ENCODE results near the gene LOXL3. TPM values are rescaled to one million over a fixed set of nuclear protein-coding genes. Genes with fewer than 3 reads are reported as not detected.

Gene LOXL3
- total RNA-seq, 2 donors from 2014 or later: 1.3 to 10.7 TPM

DNA sequence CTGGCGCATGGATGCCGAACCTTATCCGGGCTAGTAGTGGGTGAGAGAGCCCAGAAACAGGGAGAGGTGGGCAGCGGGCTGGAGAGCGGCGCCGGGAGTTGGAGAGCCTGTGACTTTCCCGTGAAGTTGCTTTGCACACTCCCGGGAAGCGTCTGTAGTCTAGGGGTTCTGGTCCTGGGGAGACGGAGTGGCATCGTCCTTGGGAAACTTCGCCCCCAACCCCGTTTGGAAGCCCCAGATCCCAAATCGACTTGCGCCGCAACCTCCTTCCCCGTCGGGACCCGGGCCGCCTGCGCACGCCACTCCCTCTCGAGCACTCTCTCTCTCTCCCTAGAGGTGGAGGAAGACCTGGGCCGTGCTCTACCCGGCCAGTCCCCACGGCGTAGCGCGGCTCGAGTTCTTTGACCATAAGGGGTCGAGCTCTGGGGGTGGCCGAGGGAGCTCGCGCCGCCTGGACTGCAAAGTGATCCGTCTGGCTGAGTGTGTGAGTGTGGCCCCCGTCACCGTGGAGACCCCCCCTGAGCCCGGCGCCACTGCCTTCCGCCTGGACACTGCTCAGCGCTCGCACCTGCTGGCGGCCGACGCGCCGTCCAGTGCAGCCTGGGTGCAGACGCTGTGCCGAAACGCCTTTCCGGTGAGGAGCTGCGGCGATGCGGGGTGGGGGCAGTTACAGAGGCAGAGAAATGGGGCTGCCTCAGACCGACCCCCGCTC is 1.2 kb upstream of the LOXL3 start:
- TF ChIP-seq POLR2AphosphoS5 (IDR thresholded peaks at IDR 0.05) (no peak), POLR2A (IDR thresholded peaks at IDR 0.05) (no peak)
- TF ChIP-seq, protein P1, sequence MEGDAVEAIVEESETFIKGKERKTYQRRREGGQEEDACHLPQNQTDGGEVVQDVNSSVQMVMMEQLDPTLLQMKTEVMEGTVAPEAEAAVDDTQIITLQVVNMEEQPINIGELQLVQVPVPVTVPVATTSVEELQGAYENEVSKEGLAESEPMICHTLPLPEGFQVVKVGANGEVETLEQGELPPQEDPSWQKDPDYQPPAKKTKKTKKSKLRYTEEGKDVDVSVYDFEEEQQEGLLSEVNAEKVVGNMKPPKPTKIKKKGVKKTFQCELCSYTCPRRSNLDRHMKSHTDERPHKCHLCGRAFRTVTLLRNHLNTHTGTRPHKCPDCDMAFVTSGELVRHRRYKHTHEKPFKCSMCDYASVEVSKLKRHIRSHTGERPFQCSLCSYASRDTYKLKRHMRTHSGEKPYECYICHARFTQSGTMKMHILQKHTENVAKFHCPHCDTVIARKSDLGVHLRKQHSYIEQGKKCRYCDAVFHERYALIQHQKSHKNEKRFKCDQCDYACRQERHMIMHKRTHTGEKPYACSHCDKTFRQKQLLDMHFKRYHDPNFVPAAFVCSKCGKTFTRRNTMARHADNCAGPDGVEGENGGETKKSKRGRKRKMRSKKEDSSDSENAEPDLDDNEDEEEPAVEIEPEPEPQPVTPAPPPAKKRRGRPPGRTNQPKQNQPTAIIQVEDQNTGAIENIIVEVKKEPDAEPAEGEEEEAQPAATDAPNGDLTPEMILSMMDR (IDR thresholded peaks at IDR 0.05): no peak
- no peaks in the 10 kb centered on the region for H3K9me3 ChIP-seq
- H3K27me3 ChIP-seq (replicated peaks; ENCODE audit: insufficient read depth): no peaks in the 10 kb centered on the region
- 18% methylated on average over 53 of the region's 58 CpGs for WGBS
- peak overlapping the region; percentile 55 to 71 for H3K4me3 ChIP-seq
- DNase-seq (ENCODE audit: low spot score): no peak
- H3K27ac ChIP-seq: peak overlapping the region; percentile 67 to 77
- intact Hi-C loops (cut with DNase I): no loop called here
- H3K4me1 ChIP-seq (replicated peaks): no peaks in the 10 kb centered on the region
- no peaks in the 10 kb centered on the region for H3K36me3 ChIP-seq

DNA sequence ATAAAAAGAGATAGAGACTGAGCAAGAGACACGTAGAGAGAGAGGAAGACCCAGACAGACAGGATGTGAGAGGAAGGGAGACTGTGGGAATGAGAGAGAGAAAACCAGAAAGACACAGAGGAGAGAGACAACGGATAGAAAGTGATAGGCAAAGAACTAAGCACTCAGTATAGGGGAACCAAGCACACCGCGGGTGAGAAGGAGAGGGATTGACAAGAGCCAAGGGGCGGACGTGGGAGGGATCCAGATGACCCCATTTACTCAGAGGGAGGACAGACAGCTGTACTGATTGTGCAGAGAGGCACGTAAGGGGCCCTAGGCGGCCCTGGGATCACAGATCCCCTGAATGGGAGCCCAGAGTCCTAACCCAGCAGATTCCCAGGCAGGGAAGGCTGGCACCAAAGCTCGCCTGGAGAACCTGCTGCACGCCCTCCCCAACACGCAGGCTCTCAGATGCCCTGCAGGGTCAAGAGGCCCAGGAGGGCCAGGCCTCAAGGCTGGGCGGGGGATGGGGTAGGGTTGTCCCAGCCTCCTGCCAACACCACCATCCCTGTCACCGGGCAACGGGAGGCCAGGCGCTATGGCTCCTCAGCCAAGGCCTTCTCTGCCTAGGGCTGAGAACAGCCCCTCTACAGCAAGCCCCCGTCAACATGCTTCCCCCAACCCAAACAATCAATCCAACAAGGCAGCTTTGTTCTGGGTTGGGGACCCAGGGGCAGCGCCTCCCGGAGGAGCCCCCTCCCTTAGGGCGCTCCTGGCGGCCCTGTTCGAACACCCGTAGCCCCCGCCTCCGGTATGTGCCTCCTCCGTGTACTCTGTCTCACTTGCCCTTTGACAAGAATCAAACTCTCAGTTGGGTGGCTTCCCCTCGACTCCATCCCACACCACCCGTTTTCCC is 579 bp downstream of the LOXL3 start:
- no peak for DNase-seq (ENCODE audit: low spot score)
- Histone ChIP-seq H3K36me3 (no peaks in the 10 kb centered on the region), H3K9me3 (no peaks in the 10 kb centered on the region), H3K27ac (no peak overlapping the region), H3K4me3 (peak overlapping the region; percentile 55 to 71), H3K27me3 (replicated peaks; ENCODE audit: insufficient read depth) (no peaks in the 10 kb centered on the region), H3K4me1 (replicated peaks) (no peaks in the 10 kb centered on the region)
- 51% methylated on average over 26 of the region's 27 CpGs for WGBS
- TF ChIP-seq POLR2AphosphoS5 (IDR thresholded peaks at IDR 0.05) (no peak), POLR2A (IDR thresholded peaks at IDR 0.05) (no peak)
- TF ChIP-seq, protein P1 (IDR thresholded peaks at IDR 0.05): no peak
- intact Hi-C loops (cut with DNase I): no loop called here

DNA sequence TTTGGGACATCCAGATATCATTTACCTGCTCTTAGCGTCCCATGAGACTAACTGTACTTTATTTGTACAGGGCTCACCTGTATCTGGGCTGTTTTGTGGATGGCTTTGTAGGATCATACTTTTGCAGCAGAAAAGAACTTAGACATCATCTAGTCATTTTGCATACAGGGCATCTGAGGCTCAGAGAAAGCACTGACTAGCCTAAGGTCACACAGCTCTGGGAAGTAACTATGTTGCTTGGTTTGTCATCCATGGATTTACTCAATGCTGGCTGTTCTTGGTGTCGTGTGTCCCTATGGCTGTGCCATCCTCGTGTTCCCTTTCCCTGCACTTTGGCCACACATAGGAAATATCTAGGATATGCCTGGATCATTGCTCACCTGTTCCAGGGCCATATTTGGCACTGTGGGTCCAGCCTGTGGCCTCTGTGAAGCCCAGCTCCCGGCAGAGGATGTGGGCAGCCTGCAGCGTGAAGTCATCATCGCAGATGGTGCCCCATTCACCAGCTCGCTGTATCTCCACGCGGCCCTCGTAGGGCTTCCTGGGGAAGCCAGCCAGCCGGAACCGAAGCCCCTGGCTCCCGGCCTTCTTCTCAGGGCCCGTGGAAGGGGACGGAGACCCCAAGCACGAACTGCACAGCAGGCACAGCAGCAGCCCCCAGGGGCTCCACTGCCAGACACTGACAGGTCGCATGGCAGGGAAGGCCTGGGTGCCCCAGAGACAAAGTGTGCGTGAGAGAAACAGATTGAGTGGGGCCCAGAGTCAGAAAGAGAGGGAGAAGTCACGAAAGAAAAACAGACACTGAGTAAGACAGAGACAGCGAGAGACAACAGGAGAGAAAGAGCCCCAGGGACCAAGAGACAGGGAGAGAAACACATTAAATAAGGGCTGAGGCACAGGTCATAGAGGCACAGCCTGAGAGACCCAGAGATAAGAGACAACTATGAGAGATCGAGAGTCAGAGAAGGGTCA is 1.5 kb downstream of the LOXL3 start:
- no peak overlapping the region for H3K27ac ChIP-seq
- H3K4me1 ChIP-seq (replicated peaks): no peaks in the 10 kb centered on the region
- H3K36me3 ChIP-seq: no peaks in the 10 kb centered on the region
- H3K27me3 ChIP-seq (replicated peaks; ENCODE audit: insufficient read depth): no peaks in the 10 kb centered on the region
- intact Hi-C loops (cut with DNase I): no loop called here
- no peak overlapping the region for H3K4me3 ChIP-seq
- no peak for DNase-seq (ENCODE audit: low spot score)
- WGBS: 83% methylated on average over 21 of the region's 21 CpGs
- H3K9me3 ChIP-seq: no peaks in the 10 kb centered on the region
- no peak for TF ChIP-seq POLR2A (IDR thresholded peaks at IDR 0.05)

DNA sequence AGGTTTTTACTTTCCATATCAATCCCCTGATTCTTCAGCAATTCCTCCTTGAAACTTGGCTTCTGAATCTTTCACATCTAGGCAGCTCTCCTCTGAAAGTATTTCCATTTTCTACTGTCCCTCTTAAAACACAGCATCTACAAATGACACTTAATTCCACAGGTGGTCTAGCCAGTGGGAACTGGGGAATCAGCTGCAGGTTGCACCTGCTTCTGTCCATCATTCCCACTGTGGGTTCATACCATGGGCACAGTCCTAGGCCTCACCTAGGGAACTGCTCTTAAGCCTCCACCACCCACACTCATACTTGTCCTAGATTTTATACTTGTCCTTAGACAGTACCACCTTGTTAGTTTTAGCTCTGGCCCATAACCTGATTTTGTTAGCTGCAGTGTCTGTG is 2.2 kb downstream of the LOXL3 start:
- no peak for TF ChIP-seq POLR2AphosphoS5 (IDR thresholded peaks at IDR 0.05)
- no peak for TF ChIP-seq POLR2A (IDR thresholded peaks at IDR 0.05)
- TF ChIP-seq, protein P1 (IDR thresholded peaks at IDR 0.05): no peak
- DNase-seq (ENCODE audit: low spot score): no peak
- Histone ChIP-seq H3K4me1 (replicated peaks) (no peaks in the 10 kb centered on the region), H3K27me3 (replicated peaks; ENCODE audit: insufficient read depth) (no peaks in the 10 kb centered on the region), H3K27ac (no peak overlapping the region), H3K9me3 (no peaks in the 10 kb centered on the region), H3K4me3 (no peak overlapping the region), H3K36me3 (no peaks in the 10 kb centered on the region)
- intact Hi-C loops (cut with DNase I): no loop called here

DNA sequence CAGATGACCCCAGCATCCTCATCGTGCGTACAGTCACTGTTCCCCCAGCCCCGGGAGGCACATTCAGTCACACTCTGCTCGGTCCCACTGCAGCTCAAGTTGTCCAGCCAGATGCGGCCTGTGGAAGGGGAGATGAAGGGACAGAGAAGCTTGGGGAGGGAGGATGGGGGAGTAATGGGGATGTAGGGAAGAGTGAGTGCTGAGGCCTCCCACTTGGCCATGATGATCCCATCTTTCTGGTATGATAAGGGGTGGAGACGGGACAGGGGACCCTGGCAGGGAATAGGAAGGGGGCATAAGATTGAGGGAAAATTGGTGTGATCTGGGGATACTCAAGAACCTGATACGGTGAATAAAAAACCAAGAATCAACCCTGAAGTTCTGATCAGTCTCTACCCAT is 3.5 kb downstream of the LOXL3 start:
- DNase-seq (ENCODE audit: low spot score): no peak
- H3K36me3 ChIP-seq: no peaks in the 10 kb centered on the region
- WGBS: 93% methylated on average over 7 of the region's 7 CpGs
- no peaks in the 10 kb centered on the region for H3K27me3 ChIP-seq (replicated peaks; ENCODE audit: insufficient read depth)
- H3K4me3 ChIP-seq: no peak overlapping the region
- intact Hi-C loops (cut with DNase I): no loop called here
- H3K9me3 ChIP-seq: no peaks in the 10 kb centered on the region
- no peak for TF ChIP-seq POLR2AphosphoS5 (IDR thresholded peaks at IDR 0.05)
- no peaks in the 10 kb centered on the region for H3K4me1 ChIP-seq (replicated peaks)
- no peak overlapping the region for H3K27ac ChIP-seq

Data from prostate gland (tissue), 2 donors.